A673 (cell line): Measurements from ENCODE around the gene SELENBP1. TPM values are rescaled to one million over a fixed set of nuclear protein-coding genes. Genes with fewer than 3 reads are reported as not detected.

Experiments
- BruUV-seq: library from RNA; stranded (reverse); fragments of 400-500 nt; replicated peaks from 2 replicates; lab custom pipeline; 2021; lab: Mats Ljungman, UMichigan
- CTCF ChIA-PET: fragments of 300-600 bp; sonication (Branson Sonifier 250); formaldehyde crosslinking; loops from one replicate; lab custom pipeline; 2022; ENCODE audit warnings: antibody characterized with exemption; lab: Charles Lee
- POLR2A ChIA-PET: fragments of 300-600 bp; sonication (Branson Sonifier 250); formaldehyde crosslinking; loops from one replicate; lab custom pipeline; 2022; ENCODE audit warnings: antibody characterized with exemption; ENCODE audit not compliant: low non-redundant PET; lab: Charles Lee
- DNase-seq: peaks from one replicate; pipeline ENCODE4 v3.0.0-alpha.2; 2015; ENCODE audit warnings: low spot score
- H3K27ac ChIP-seq: fragments of 200-600 bp; sonication (generic); 2 replicates; pipeline ENCODE4 v1.5.1; 2016; ENCODE audit warnings: mixed run types, low read depth, mild to moderate bottlenecking, mixed read lengths, antibody characterized with exemption, low read length; ENCODE audit not compliant: poor library complexity, severe bottlenecking
- H3K27me3 ChIP-seq: fragments of 200-600 bp; sonication (generic); replicated peaks from 2 replicates; pipeline ENCODE4 v1.6.1; 2017; ENCODE audit warnings: mixed run types, low read depth, mild to moderate bottlenecking, mixed read lengths, antibody characterized with exemption, low read length; ENCODE audit not compliant: insufficient read depth, poor library complexity
- H3K36me3 ChIP-seq: fragments of 200-600 bp; sonication (generic); 2 replicates; pipeline ENCODE4 v1.6.1; 2016; ENCODE audit warnings: mixed run types, mild to moderate bottlenecking, mixed read lengths, antibody characterized with exemption, low read length; ENCODE audit not compliant: insufficient read depth, poor library complexity, severe bottlenecking
- H3K4me1 ChIP-seq: fragments of 200-600 bp; sonication (generic); 2 replicates; pipeline ENCODE4 v1.6.1; 2017; ENCODE audit warnings: mixed run types, mild to moderate bottlenecking, mixed read lengths, antibody characterized with exemption, low read length; ENCODE audit not compliant: insufficient read depth, poor library complexity, severe bottlenecking
- H3K4me3 ChIP-seq: fragments of 200-600 bp; sonication (generic); 2 replicates; pipeline ENCODE4 v1.5.1; 2016; ENCODE audit warnings: low read depth, mixed run types, mild to moderate bottlenecking, mixed read lengths, low read length; ENCODE audit not compliant: poor library complexity, severe bottlenecking
- H3K9me3 ChIP-seq: fragments of 200-600 bp; sonication (generic); 2 replicates; pipeline ENCODE4 v1.6.1; 2016; ENCODE audit warnings: mixed run types, low read depth, mild to moderate bottlenecking, mixed read lengths, antibody characterized with exemption, low read length; ENCODE audit not compliant: poor library complexity, severe bottlenecking
- CTCF ChIP-seq: fragments of 300-800, 200-600 bp; sonication (generic); conservative IDR thresholded peaks from 2 replicates; pipeline ENCODE4 v1.5.1; 2017; ENCODE audit warnings: low read depth, mild to moderate bottlenecking, antibody characterized with exemption, low read length, moderate library complexity, mixed read lengths
- EZH2 ChIP-seq: fragments of 200-600 bp; sonication (generic); IDR thresholded peaks from 2 replicates; pipeline ENCODE4 v1.6.1; 2017; ENCODE audit warnings: borderline replicate concordance, low read depth, mild to moderate bottlenecking, mixed read lengths, antibody characterized with exemption, low read length; ENCODE audit not compliant: poor library complexity, severe bottlenecking
- intact Hi-C: fragments of 100-400 bp; cut with micrococcal nuclease; formaldehyde crosslinking; loops from one replicate; pipeline ENCODE4 v1.10.0; 2022; ENCODE audit not compliant: unreplicated experiment
- total RNA-seq: library from RNA; stranded (reverse); gene quantifications from 2 replicates; pipeline ENCODE4 v1.2.3, GENCODE V29; 2021

Gene SELENBP1
- total RNA-seq, 1 experiment from 2014 or later, result not detected

GRCh38 chr1:151364996-151365395 is 7.5 kb downstream of the SELENBP1 start:
- peaks cover 3% of the 10 kb centered on the region for H3K9me3 ChIP-seq
- no peak overlapping the region for H3K27ac ChIP-seq
- POLR2A ChIA-PET, result no interaction called here
- TF ChIP-seq CTCF (no peak), EZH2 (no peak)
- H3K4me1 ChIP-seq, result peaks cover 3% of the 10 kb centered on the region
- intact Hi-C loops, result no loop called here
- no peak overlapping the region for H3K4me3 ChIP-seq
- CTCF ChIA-PET, result interaction anchor here (0.5 to 0.6 kb wide), 2 partner anchors 15 to 444 kb away, joined by 3 to 4 read pairs; no protein-coding TSS in a partner anchor
- no peak for DNase-seq
- no peaks in the 10 kb centered on the region for H3K36me3 ChIP-seq
- no peaks in the 10 kb centered on the region for H3K27me3 ChIP-seq
- BruUV-seq, result no TSS peak

GRCh38 chr1:151362308-151363155 is 10.0 kb downstream of the SELENBP1 start:
- no TSS peak for BruUV-seq
- TF ChIP-seq EZH2 (no peak), CTCF (no peak)
- no peaks in the 10 kb centered on the region for H3K4me1 ChIP-seq
- DNase-seq, result no peak
- peaks cover 3% of the 10 kb centered on the region for H3K9me3 ChIP-seq
- CTCF ChIA-PET, result no interaction called here
- POLR2A ChIA-PET, result no interaction called here
- H3K36me3 ChIP-seq, result no peaks in the 10 kb centered on the region
- no peak overlapping the region for H3K4me3 ChIP-seq
- intact Hi-C loops, result no loop called here
- H3K27me3 ChIP-seq, result no peaks in the 10 kb centered on the region
- no peak overlapping the region for H3K27ac ChIP-seq

GRCh38 chr1:151361883-151362282 is 10.6 kb downstream of the SELENBP1 start:
- TF ChIP-seq CTCF, result no peak
- TF ChIP-seq EZH2, result no peak
- Histone ChIP-seq H3K27ac (no peak overlapping the region), H3K9me3 (peaks cover 3% of the 10 kb centered on the region), H3K27me3 (no peaks in the 10 kb centered on the region), H3K4me1 (no peaks in the 10 kb centered on the region), H3K36me3 (no peaks in the 10 kb centered on the region), H3K4me3 (no peak overlapping the region)
- CTCF ChIA-PET, result no interaction called here
- POLR2A ChIA-PET, result no interaction called here
- BruUV-seq, result no TSS peak
- no peak for DNase-seq
- intact Hi-C loops, result no loop called here
